GM12873 (cell line): ENCODE results near the gene ROCK2.

Experiments used
- TF ChIP-seq, protein P1 (sequence below): IDR thresholded peaks from 2 replicates; pipeline ENCODE4 v1.5.1; 2012; ENCODE audit warnings: low read depth, mild to moderate bottlenecking, moderate library complexity, low read length, control low read depth; ENCODE audit not compliant: insufficient read depth; ENCODE audit errors: missing control alignments

Gene ROCK2

DNA sequence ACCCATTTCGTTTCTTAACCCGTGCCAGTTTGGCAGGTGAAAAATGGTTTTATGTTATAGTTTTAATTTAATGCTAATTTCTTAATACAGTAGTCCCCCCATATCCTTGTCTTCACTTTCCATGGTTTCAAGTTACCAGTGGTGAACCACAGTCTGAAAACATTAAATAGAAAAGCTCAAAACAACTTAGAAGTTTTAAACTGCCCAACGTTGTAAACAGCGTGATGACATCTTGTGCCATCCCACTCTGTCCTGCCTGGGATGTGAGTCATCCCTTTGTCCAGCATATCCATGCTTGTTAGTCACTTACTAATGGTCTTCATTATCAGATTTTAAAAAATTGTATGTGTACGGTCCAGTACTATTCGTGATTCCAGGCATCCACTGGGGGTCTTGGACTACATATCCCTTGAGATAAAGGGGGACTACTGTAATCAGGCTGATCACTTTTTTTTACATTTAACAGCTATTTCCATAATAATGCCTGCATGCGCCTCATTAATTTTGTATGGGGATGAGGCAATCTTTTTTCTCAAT, 157.3 kb downstream of the ROCK2 start:
- TF ChIP-seq, protein P1, sequence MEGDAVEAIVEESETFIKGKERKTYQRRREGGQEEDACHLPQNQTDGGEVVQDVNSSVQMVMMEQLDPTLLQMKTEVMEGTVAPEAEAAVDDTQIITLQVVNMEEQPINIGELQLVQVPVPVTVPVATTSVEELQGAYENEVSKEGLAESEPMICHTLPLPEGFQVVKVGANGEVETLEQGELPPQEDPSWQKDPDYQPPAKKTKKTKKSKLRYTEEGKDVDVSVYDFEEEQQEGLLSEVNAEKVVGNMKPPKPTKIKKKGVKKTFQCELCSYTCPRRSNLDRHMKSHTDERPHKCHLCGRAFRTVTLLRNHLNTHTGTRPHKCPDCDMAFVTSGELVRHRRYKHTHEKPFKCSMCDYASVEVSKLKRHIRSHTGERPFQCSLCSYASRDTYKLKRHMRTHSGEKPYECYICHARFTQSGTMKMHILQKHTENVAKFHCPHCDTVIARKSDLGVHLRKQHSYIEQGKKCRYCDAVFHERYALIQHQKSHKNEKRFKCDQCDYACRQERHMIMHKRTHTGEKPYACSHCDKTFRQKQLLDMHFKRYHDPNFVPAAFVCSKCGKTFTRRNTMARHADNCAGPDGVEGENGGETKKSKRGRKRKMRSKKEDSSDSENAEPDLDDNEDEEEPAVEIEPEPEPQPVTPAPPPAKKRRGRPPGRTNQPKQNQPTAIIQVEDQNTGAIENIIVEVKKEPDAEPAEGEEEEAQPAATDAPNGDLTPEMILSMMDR = no peak

DNA sequence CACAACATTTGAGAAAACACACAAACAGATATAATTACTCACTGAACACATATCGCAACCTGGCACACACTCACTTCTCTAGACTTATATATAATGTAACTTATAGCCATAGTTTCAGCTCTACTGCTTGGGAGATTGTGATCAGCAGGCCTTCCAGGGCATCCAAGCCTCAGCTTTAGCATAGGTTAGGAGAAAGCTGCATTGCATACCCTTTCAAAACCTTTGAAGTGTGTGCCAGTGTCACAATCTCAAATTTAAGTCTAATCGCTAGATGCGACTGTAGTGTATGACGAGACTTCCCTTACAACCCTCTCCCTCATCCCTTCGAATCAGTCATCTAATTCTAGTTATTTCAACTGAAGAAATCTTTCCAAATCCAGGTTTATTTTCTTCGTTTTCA, 158.3 kb downstream of the ROCK2 start:
- TF ChIP-seq, protein P1 = no peak

DNA sequence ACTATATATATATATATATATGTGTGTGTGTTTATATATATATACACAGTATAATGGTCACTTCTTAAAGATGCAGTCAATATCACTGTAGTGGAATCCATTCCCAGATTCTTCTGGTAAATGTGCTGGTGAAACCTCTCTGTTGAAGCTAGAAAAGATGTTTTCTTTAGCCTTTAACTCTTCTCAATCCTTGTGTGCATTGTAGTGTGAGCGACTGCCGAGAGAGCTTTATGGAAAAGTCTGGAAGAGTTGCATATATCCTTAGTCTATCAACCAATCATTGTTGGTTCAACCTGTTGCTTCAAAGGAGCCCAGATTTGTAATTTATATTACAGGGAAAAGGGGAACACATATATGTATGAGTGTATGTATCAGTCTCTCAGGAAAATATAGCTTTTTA, 161.5 kb downstream of the ROCK2 start:
- TF ChIP-seq, protein P1 = no peak

DNA sequence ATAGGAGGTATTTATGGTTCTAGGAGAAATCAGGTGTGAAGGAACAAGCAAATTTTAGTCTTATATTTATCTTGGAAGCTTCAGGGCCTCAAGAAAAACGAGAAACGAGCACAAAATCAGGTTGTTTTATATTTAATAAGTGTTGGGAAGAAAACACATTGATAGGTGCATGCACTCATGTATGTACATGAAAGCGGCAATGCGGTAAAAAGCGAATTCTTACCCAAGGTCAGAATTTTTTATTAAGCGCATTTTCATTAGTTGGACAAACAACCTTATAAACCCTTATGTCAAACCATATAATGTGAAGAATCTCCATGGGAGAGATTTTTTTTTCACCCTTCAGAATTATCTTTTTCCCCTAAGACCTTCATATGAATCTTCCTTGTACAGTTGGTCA, 163.8 kb downstream of the ROCK2 start:
- TF ChIP-seq, protein P1 = no peak

DNA sequence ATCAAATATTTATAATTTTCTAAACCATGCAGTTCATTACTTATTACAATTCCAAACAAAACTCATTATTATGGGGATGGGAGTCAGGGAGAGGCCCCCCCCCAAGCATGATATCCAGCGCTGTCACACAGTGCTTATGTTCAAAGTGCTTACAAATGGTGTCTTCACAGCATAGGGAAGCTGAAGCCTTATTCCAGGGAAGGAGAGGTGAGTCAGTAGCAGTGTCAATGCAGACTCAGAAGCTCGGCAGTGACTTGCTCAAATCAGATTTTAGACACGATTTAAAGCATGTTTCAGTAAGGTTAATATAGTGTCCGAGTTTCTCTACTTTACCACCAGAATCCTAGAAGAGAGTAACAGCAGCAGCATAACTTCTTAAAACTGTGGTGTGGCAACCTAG, 164.5 kb downstream of the ROCK2 start:
- TF ChIP-seq, protein P1 = no peak

DNA sequence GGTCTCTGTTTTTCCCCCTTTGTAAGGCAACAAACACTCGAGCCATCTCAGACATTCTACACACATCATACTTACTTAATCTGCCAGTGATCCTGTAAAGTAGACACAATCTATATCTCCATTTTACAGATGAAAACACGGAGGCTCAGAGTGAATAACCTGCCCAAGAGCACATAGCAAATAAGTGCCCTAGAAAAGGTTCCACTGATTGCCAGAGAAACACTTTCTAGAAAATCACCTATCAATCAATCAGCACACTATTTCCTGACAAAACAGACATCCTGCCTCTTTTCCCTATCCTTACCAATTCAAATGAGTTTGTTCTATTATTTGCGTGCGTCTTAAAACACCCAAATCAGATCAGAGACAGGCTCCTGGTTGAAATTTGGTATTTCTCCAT, 165.2 kb downstream of the ROCK2 start:
- TF ChIP-seq, protein P1 = no peak

DNA sequence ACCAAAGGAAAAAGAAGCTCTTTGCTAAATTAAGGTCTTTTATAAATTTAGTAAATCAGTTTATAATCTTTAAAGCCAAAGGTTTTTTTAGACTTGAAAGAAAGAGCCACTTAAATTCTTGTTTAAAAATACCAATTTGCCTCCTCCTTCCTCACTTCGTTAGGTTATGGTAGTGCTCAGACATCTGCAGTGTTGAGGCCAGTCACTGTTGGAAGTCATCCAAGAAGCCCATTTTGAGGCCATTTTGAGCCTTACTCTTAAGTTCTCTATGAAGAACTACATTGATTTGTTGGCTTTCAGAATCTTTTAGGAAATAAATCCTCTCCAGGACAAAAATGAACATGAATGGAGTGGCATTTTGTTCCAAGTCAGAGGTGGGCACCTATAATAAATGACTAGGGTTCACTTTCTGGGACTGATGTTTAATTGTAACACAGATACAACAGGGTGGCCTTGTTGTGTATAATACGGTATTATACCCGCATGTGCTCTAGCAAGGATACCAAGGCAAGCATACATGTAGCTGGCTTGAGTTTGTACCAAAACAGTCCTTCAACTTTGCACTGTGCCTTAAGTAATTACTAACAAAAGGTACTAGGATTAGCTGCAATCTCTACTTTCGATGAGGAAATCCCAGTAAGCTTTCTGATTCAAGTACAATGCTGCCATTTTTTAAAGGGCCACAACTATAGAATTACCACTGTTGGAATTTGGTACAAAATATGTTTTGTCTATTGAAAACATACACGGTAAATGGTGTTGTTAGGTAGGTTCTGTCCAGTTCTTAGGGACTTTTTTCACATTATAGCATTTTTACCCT, 166.4 kb downstream of the ROCK2 start:
- TF ChIP-seq, protein P1 = no peak
